ENCODE data around the gene LRRC3C. TPM values are rescaled to one million over a fixed set of nuclear protein-coding genes. Genes with fewer than 3 reads are reported as not detected.
A peak's percentile ranks its signal among the peaks of the same experiment; 100 is the strongest.

The LRRC3C gene
- total and polyA plus RNA-seq, 2 experiments from 2014 or later: 0.57 TPM; not detected in 1

GRCh38 chr17:39908789-39909352 lies 18.7 kb upstream of the LRRC3C start:
- DNase-seq (ENCODE audit: low spot score): no peak
- Histone ChIP-seq H3K9me3 (ENCODE audit: low read depth) (no peaks in the 10 kb centered on the region), H3K4me2 (no peak overlapping the region), H3K27me3 (no peaks in the 10 kb centered on the region), H3K4me3 (no peak overlapping the region), H3K79me2 (no peaks in the 10 kb centered on the region), H2AFZ (no peak overlapping the region), H3K27ac (no peak overlapping the region), H3K36me3 (replicated peaks; ENCODE audit: insufficient read depth, low read depth) (no peaks in the 10 kb centered on the region), H4K20me1 (ENCODE audit: insufficient read depth, poor library complexity, severe bottlenecking) (no peaks in the 10 kb centered on the region), H3K9me2 (replicated peaks; ENCODE audit: insufficient read depth) (no peaks in the 10 kb centered on the region), H3K4me1 (ENCODE audit: insufficient read depth) (no peaks in the 10 kb centered on the region)
- WGBS (ENCODE audit: low lambda C conversion rate, missing lambda C conversion rate): 98% methylated on average over 6 of the region's 6 CpGs
- TF ChIP-seq CTCF (IDR thresholded peaks at IDR 0.05; ENCODE audit: poor library complexity): no peak
- TF ChIP-seq EZH2 (IDR thresholded peaks at IDR 0.05; ENCODE audit: borderline replicate concordance): no peak
- TF ChIP-seq EZH2phosphoT487 (IDR thresholded peaks at IDR 0.05; ENCODE audit: low read depth, severe bottlenecking, unreplicated experiment): no peak

GRCh38 chr17:39913989-39914388 lies 13.5 kb upstream of the LRRC3C start:
- 87% methylated on average over 3 of the region's 3 CpGs for WGBS (ENCODE audit: low lambda C conversion rate, missing lambda C conversion rate)
- no peak overlapping the region for H3K4me3 ChIP-seq
- H3K4me1 ChIP-seq (ENCODE audit: insufficient read depth): no peaks in the 10 kb centered on the region
- H2AFZ ChIP-seq: no peak overlapping the region
- no peak for TF ChIP-seq EZH2phosphoT487 (IDR thresholded peaks at IDR 0.05; ENCODE audit: low read depth, severe bottlenecking, unreplicated experiment)
- no peak for TF ChIP-seq CTCF (IDR thresholded peaks at IDR 0.05; ENCODE audit: poor library complexity)
- TF ChIP-seq EZH2 (IDR thresholded peaks at IDR 0.05; ENCODE audit: borderline replicate concordance): no peak
- H4K20me1 ChIP-seq (ENCODE audit: insufficient read depth, poor library complexity, severe bottlenecking): no peaks in the 10 kb centered on the region
- H3K36me3 ChIP-seq (replicated peaks; ENCODE audit: insufficient read depth, low read depth): no peaks in the 10 kb centered on the region
- no peaks in the 10 kb centered on the region for H3K79me2 ChIP-seq
- H3K9me2 ChIP-seq (replicated peaks; ENCODE audit: insufficient read depth): no peaks in the 10 kb centered on the region
- H3K27me3 ChIP-seq: no peaks in the 10 kb centered on the region
- H3K4me2 ChIP-seq: no peak overlapping the region
- no peaks in the 10 kb centered on the region for H3K9me3 ChIP-seq (ENCODE audit: low read depth)
- DNase-seq (ENCODE audit: low spot score): no peak
- H3K27ac ChIP-seq: no peak overlapping the region

- no peak overlapping the region for H3K4me3 ChIP-seq
- no peaks in the 10 kb centered on the region for H3K36me3 ChIP-seq (replicated peaks; ENCODE audit: insufficient read depth, low read depth)
These were observed 12.0 kb upstream of the LRRC3C start for GRCh38 chr17:39915559-39915958.

More at GRCh38 chr17:39915559-39915958, 12.0 kb upstream of the LRRC3C start:
- Histone ChIP-seq H3K27me3 (no peaks in the 10 kb centered on the region), H3K9me2 (replicated peaks; ENCODE audit: insufficient read depth) (no peaks in the 10 kb centered on the region), H3K27ac (peak overlapping the region; percentile 57), H4K20me1 (ENCODE audit: insufficient read depth, poor library complexity, severe bottlenecking) (no peaks in the 10 kb centered on the region), H3K4me1 (ENCODE audit: insufficient read depth) (no peaks in the 10 kb centered on the region), H3K4me2 (no peak overlapping the region), H3K9me3 (ENCODE audit: low read depth) (no peaks in the 10 kb centered on the region), H3K79me2 (no peaks in the 10 kb centered on the region), H2AFZ (no peak overlapping the region)
- TF ChIP-seq EZH2phosphoT487 (IDR thresholded peaks at IDR 0.05; ENCODE audit: low read depth, severe bottlenecking, unreplicated experiment) (no peak), CTCF (IDR thresholded peaks at IDR 0.05; ENCODE audit: poor library complexity) (no peak), EZH2 (IDR thresholded peaks at IDR 0.05; ENCODE audit: borderline replicate concordance) (no peak)
- 71% methylated on average over 4 of the region's 4 CpGs for WGBS (ENCODE audit: low lambda C conversion rate, missing lambda C conversion rate)
- DNase-seq (ENCODE audit: low spot score): no peak

All from hepatocyte (in vitro differentiated cells).